GM21528 (cell line): Measurements from ENCODE around the gene DUXB.

Experiments used
- ATAC-seq: cut with Tn5 transposase; IDR thresholded peaks from one replicate; pipeline ENCODE4 v1.9.1; 2021; ENCODE audit warnings: mild to moderate bottlenecking, moderate library complexity; ENCODE audit not compliant: unreplicated experiment, low FRiP score

Gene DUXB

DNA sequence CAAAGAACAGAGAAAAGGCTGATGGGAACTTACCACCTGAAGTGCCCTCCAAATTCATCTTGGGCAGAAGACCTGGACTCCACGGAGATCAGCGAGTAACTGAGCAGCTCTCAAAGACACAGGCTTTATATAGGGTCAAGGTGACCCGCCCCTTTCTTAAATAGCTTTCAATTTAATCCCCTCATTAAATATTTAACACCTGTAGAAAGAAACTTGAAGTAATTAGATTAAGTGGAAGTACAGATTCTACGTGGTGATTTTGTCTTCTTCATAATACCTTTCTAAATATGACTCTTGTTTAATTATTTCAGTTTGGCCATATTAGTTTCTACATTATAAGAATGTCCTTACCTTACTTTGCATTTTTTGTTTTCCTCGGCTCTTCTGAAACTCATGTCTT lies at the start of gene DUXB:
TSS of gene DUXB (minus strand) at position 101 of the 400 bp plus-strand sequence. CDS start at position 58, 43 bp downstream.
- ATAC-seq = no peak

- ATAC-seq = no peak
These were observed 49.3 kb upstream of the DUXB start for GRCh38 chr16:75750528-75750927.

- no peak for ATAC-seq
These were observed 45.1 kb upstream of the DUXB start for GRCh38 chr16:75746359-75746758.

DNA sequence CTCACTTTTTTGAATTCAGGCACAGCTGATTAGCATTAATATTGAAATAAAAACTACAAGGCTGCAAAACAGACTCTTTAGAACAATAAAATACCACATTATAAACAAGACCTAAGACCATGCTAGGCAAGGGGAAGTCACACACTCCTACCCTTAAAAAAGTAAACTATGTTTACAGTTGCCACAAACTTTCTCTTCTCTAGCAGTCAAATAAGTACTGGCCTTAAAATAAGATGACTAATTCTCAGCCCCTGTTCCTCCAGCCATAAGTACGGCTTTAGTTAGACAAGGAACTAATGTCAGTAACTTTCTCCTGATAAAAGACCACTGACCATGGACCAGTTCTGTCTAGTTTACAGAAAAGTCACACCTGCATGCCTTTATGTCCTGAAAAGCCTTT lies 44.6 kb upstream of the DUXB start:
- peak; percentile 67 for ATAC-seq

DNA sequence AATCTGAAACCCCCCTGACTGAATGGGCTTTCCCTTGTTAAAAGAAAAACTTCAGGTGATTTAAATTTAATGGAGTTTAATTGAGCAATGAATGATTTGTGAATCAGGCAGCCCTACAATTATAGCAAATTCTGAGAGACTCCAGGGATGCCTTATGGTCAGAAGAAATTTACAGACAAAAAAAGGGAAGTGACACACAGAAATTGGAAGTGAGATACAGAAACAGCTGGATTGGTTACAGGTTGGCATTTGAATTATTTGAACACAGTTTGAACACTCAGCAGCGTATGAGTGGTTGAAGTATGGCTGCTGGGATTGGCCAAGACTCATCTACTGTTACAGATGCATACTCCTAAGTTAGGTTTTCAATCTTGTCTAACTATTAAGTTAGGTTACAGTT lies 44.0 kb upstream of the DUXB start:
- ATAC-seq = peak; percentile 69

DNA sequence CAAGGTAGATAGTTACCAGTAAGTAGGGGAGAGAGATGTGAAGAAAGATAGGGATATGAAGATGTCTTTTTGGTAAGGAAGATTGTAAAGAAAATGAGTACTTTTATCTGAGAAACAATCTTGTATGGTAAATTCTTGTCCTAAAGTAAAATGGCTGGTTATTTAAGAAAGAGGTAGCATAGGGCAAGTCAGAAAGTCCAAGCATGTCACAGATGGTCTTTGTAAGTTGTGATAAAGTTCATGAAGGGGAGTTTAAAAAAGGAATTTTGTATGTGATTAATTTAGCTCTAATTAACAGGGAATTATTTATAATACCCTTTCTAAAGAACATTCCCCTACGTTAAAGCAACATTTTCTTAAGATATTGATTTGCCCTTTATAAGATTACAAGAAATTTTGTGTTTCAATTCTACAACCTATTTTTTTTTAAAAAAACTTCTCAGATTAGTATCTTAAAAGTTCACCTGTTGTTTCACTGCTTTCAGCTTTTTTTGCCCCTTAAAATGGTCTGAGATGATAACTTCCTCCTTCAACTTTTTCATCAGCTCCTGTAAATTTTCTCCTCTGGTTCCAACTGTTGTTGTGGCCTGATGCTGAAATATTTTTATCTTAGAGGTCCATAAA lies 41.3 kb upstream of the DUXB start:
- no peak for ATAC-seq

GRCh38 chr16:75733305-75734211 lies 32.3 kb upstream of the DUXB start:
- no peak for ATAC-seq

- no peak for ATAC-seq
These were observed 31.6 kb upstream of the DUXB start for GRCh38 chr16:75732871-75733270.

GRCh38 chr16:75727221-75727620 lies 26.0 kb upstream of the DUXB start:
- no peak for ATAC-seq

DNA sequence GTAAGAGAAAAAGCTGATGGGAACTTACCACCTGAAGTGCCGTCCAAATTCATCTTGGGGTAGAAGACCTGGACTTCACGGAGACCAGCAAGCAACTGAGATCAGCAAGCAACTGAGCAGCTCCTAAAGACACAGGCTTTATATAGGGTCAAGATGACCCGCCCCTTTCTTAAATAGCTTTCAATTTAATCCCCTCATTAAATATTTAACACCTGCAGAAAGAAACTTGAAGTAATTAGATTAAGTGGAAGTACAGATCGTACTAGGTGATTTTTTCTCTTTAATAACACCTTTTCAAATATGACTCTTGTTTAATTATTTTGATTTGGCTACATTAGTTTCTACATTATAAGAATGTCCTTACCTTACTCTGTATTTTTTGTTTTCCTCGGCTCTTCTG lies 25.1 kb upstream of the DUXB start, which contains the start of gene CPHXL:
TSS of gene CPHXL (minus strand) at position 101 of the 400 bp plus-strand sequence. CDS start at position 53, 48 bp downstream.
- no peak for ATAC-seq

DNA sequence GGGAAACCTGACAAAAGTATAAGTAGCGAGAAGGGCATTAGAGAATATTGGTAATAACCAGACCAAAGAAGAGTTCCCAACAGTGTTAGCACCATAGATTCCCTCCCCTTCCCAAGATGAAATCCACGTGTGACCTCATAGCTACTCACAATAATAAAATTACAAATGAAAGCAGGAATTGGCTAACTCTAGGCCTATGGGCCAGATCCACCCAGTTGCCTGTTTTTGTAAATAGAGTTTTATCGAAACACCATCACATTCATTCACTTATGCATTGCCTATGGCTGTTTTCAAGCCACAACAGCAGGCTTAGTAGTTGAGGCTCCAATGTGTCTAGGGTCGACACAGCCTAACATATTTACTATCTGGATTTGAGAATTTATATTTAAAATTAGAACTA lies 17.2 kb upstream of the DUXB start:
- no peak for ATAC-seq

DNA sequence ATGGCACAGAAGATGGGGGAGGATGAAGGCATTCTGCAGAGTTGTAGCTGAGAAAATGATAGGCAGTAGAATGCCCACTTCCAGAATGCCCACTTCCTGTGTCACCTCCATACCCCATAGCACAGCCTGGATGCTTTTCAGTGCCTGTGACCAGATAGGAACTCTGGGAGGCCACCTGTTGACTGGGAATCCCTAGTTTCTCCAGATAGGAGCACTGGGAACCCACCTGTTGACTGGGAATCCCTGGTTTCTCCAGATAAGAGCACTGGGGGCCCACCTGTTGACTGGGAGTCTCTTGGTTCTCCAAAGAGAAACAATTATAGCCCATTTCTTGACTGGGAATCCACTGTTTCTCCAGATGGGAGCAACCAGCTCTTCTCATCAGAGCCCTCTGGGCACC lies 13.4 kb upstream of the DUXB start:
- ATAC-seq = no peak

- ATAC-seq = no peak
These were observed 9.1 kb upstream of the DUXB start for GRCh38 chr16:75710344-75710743.

DNA sequence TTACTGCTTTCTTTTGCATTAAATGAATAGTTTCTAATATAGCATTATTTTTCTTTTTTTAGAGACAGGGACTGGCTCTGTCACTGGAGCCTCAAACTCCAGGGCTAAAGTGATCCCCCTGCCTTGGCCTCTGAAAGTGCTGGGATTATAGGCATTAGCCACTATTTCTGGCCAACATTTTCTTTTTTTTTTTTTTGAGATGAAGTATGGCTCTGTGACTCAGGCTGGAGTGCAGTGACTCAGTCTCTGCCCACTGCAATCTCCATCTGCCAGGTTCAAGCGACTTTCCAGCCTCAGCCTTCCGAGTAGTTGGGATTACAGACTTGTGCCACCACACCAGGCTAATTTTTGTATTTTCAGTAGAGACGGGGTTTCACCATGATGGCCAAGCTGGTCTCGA lies 2.0 kb upstream of the DUXB start:
- ATAC-seq = no peak

DNA sequence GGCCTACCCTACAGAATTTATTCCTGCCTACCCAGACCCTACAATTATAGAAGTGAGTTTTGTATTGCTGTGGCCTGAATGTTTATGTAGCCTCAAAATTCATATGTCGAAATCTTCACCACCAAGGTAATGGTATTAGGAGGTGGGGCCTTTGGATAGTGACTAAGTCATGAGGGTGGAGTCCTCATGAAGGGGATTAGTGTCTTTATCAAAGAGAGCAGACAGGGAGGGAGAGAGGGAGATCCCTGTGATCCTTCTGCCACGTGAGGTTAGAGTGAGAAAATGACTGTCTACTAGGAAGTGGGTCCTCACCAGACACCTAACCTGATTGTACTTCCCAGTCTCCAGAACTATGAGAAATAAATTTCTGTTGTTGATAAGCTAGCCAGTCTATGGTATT lies 981 bp upstream of the DUXB start:
- ATAC-seq = no peak

GRCh38 chr16:75697571-75697970 lies 3.7 kb downstream of the DUXB start:
- ATAC-seq = no peak

DNA sequence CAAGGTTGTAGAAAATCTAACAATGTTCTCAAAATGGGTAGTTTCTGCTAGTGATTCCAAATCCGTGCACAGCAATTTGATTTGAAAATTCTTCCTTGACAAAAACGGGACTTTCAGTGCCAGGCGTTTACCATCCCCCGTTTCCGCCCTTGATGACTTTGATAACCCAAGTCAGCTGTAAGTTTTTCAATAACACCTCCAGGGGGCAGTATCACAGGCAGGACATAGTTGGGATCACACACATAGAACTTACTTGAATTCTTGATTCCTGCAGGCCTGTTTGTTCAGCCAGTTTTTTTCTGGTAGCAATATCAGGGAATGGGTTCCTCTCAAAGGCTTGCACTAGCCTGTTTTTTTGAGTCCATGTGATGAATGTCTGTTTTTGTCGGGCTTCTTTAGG lies 5.6 kb downstream of the DUXB start:
- no peak for ATAC-seq

- no peak for ATAC-seq
These were observed 13.9 kb downstream of the DUXB start for GRCh38 chr16:75687361-75687760.

DNA sequence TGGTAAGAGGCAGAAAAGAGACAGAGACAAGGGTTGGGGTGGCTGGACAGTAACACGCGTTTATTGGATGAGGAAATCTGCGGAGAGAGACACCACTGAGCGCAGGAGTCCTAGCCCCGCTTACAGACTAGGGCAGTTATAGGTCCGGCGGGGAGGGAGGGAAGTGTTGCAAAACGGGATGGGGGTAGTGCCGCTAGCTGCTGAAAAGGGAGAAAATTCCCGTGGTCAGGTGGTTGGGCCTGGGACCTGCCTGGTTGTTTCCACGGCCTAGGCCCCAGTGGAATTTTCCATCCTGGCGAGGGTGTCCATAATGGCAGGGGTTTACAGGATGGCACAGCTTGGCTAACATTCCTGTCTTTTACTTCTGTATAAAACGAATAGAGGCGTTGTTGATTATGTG lies 19.0 kb downstream of the DUXB start:
- no peak for ATAC-seq

- no peak for ATAC-seq
These were observed 21.9 kb downstream of the DUXB start for GRCh38 chr16:75679366-75679765.

DNA sequence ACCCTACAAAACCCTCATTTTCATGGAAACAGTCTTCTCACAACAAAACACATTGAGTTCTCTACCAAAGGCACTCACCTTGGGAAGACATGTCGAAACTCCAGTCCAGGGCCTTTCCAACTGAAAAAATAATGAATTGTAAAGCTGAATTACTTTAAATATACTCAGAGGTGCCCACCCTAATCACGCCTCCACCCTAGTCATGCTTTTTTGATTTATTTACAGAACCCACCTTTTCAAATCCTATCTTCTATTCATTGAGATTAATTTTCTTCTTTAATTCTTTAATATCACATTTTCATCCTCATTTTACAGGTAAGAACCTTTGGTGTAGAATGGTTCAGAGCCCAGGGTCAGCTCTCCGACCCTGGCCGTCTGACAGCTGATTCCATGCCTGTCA lies 24.4 kb downstream of the DUXB start, which contains the start of gene CPHXL2:
TSS of gene CPHXL2 (minus strand) at position 101 of the 400 bp plus-strand sequence. CDS start at position 91, 10 bp downstream.
- ATAC-seq = no peak

DNA sequence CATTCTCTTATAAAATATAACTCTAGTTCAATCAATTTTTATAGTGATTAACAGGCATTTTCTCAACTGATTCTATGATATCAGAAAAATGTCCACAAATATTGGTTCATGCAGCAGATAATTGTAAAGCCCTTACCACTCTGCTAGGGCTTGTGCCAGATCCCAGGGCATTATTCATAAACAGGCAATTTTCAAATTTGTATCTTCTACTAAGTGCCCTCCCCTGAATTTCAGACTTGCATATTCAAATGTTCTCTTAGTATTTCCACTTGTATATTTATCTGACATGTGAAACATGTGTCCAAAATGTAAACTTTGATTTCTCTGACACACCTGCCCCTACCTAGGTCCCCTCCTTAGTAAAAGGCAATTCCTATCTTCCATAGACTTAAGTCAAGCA lies 33.8 kb downstream of the DUXB start:
- no peak for ATAC-seq
